VCaP (cell line): ENCODE data around the gene HMG20B.

Source experiments
- H3K27ac ChIP-seq: fragments of 450-650 bp; 2 replicates; pipeline ENCODE4 v1.5.1; 2017
- TF ChIP-seq, protein P1 (sequence below): fragments of 450-650 bp; conservative IDR thresholded peaks from 2 replicates; pipeline ENCODE4 v1.5.1; 2017; ENCODE audit warnings: mild to moderate bottlenecking, moderate library complexity

Gene HMG20B

DNA sequence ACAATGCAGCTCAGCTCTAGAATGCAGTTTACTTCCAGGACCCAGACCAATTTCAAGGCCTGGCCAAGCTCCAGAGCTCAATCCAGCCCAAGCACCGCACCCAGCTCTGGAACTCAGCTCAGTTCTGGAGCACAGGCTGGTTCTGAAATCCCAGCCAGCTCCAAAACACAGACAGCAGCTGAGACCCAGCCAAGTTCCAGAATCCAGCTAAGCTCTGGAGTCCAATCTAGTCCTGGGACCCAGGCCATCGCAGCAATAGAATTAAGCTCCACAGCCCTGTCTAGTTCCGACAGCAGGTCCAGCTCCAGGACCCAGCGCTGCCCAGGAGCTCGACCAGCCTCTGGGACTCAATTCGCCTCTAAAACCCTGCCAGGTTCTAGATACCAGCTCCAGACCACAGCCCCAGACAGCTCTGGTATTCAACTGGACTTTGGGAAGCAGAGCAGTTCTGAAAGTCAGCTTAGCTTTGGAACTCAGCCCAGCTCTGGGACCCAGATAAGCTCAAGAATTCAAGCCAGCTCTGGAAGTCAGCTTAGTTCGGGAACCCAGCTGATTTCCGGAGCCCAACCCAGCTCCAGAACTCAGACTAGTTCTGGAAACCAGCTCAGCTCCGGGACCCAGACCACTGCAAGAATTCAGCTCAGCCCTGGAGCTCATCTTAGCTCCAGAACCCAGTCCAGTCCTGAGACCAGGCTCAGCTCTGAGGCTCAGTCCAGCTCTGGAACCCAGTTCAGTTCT lies 19.3 kb downstream of the HMG20B start:
- no peak overlapping the region for H3K27ac ChIP-seq

DNA sequence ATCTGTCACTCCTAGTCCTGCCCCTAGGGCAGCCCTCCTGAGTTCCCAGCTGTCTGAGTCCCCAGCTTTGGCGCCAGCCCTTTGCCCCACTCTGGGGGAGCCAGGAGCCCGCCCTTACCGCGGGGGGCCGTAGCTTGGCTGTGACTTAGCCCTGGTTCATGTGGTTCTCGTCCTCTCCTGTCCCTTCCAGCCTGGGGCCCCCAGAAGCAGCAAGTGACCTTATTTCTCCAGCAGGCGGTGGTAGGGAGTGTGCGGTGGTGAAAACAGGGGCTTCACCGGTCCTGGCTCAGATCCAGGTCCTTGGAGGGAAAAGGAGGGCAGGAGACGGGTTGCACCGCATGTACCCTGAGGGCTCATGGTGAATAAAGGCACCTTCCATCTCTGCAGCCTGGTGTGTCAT lies 20.4 kb downstream of the HMG20B start:
- no peak overlapping the region for H3K27ac ChIP-seq
- TF ChIP-seq, protein P1, sequence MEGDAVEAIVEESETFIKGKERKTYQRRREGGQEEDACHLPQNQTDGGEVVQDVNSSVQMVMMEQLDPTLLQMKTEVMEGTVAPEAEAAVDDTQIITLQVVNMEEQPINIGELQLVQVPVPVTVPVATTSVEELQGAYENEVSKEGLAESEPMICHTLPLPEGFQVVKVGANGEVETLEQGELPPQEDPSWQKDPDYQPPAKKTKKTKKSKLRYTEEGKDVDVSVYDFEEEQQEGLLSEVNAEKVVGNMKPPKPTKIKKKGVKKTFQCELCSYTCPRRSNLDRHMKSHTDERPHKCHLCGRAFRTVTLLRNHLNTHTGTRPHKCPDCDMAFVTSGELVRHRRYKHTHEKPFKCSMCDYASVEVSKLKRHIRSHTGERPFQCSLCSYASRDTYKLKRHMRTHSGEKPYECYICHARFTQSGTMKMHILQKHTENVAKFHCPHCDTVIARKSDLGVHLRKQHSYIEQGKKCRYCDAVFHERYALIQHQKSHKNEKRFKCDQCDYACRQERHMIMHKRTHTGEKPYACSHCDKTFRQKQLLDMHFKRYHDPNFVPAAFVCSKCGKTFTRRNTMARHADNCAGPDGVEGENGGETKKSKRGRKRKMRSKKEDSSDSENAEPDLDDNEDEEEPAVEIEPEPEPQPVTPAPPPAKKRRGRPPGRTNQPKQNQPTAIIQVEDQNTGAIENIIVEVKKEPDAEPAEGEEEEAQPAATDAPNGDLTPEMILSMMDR: no peak

More for the DNA sequence above, 19.3 kb downstream of the HMG20B start:
- TF ChIP-seq, protein P1: no peak

DNA sequence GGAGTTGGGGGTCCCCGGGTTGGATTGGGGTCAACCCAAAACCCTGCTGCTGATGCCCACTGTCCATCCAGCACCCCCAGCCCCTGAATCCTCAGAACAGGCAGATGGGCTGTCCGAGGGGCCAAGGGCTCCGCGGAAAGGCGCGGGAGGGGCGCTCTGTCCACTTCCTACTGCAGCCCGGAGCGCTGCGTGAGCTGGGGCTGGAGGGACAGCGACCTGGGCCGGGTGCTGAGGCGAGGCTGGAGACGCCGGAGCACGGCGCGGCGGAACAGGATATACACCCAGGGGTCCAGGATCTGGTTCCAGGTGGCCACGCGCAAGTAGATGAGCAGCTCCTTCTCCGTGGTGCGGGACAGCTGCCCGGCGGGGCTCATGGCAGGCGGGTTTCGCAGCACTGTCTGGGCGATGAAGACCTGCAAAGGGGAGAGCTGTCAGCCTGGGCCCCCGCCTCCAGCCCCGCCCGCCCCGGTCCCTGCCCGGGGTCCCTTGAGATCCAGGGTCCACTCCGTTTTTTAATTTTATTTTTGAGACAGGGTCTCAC lies 22.8 kb downstream of the HMG20B start:
- TF ChIP-seq, protein P1: no peak
- no peak overlapping the region for H3K27ac ChIP-seq

- TF ChIP-seq, protein P1: no peak
- no peak overlapping the region for H3K27ac ChIP-seq
Measured at GRCh38 chr19:3599776-3600187, 27.0 kb downstream of the HMG20B start.

- H3K27ac ChIP-seq: no peak overlapping the region
- TF ChIP-seq, protein P1: no peak
Measured at GRCh38 chr19:3601021-3601420, 28.3 kb downstream of the HMG20B start.

DNA sequence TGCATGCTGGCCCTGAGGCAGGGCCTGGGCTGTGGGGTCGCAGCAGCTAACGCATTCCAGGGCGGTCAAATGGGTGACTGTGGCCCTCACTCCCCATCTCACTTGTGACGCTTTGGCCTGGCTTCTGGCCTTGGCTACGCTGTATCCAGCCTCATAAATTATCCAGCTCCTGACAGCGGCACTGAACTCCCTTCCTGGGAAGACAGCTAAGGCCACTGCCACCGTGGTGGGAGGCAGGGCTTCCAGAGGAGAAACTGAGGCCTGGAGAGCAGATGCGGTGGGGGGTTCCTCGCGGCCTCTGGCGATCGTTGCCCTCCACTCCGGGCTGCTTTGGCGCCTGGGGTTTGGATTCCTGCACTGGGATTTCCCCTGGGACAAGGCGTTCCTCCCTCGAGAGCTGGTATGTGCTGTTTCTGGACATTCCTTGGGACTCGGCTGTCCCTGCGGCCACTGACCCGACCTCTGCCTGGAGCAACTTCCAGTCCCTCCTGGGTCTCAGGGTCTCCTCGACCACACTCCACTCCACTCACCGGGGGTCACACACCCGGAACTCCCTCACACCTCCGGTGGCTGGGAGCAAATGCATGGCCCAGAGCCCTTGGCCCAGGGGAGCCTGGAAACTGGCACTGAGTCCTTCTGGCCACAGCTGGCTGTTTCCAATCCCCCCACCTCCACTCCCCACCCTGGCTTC lies 30.5 kb downstream of the HMG20B start:
- no peak overlapping the region for H3K27ac ChIP-seq
- TF ChIP-seq, protein P1: no peak

DNA sequence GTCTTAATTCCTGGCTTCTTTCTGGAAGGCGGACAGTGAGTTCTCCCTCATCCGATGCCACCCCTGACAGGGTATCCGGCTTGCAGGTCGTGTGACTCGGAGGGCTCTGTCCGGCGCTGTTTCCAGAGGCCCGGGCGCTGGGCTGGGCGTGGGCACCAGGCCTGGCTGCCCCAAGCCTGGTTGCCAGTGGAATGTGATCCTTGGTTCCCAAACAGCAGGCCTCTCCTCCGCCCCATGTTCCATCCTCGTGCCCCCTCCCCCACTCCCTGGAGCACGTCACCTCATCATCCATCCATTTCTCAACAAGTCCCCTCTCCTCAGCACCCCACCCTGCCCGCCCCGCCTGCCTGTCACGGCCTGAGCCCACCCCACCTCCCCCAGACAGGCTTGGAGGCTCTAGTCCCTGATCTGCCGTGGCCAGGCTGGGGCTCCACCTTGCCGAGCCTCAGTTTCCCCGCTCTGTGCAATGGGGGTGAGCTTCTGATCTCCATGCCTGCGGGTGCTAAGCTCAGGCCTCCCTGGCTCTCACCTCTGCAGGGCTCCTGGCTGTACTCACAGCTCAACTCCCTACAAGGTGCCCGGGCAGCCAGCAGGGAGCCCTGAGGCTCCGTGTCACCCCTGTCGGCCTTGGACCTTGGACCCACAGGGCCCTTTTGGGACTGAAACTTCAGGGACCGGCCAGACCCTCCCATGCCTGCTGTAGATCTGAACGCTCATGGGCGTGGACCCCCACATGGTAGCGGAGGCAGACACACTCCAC lies 31.7 kb downstream of the HMG20B start:
- TF ChIP-seq, protein P1: no peak
- H3K27ac ChIP-seq: no peak overlapping the region
